GM23338 (cell line): ENCODE data around the gene CARD6. TPM values are rescaled to one million over a fixed set of nuclear protein-coding genes. Genes with fewer than 3 reads are reported as not detected.
"Not testable (repeated sequence)": the region's sequence is repeated elsewhere in the genome, so short reads cannot be mapped to it uniquely, and the experiment has no call there.

Source experiments
- ATAC-seq: fragments of 200-7000 bp; cut with Tn5 transposase; 3 replicates; pipeline ENCODE4 v1.9.1; 2020
- DNase-seq: peaks from one replicate; pipeline ENCODE4 v3.0.0-alpha.2; 2015; ENCODE audit warnings: low spot score
- H2AFZ ChIP-seq: fragments of 200-600 bp; sonication (generic); 2 replicates; pipeline ENCODE4 v1.8.0; 2016; ENCODE audit warnings: antibody characterized with exemption, mild to moderate bottlenecking, moderate library complexity
- H3F3A ChIP-seq: fragments of 200-600 bp; sonication (generic); replicated peaks from 2 replicates; pipeline ENCODE4 v1.8.0; 2017; ENCODE audit warnings: antibody characterized with exemption, mixed run types, low read depth
- H3K27ac ChIP-seq: fragments of 200-600 bp; sonication (generic); 2 replicates; pipeline ENCODE4 v1.6.1; 2016; ENCODE audit warnings: low read depth
- H3K27me3 ChIP-seq: fragments of 200-600 bp; sonication (generic); 2 replicates; pipeline ENCODE4 v1.8.0; 2016; ENCODE audit warnings: mild to moderate bottlenecking, mixed run types, moderate library complexity; ENCODE audit not compliant: insufficient read depth
- H3K36me3 ChIP-seq: fragments of 200-600 bp; sonication (generic); 2 replicates; pipeline ENCODE4 v1.8.0; 2016; ENCODE audit warnings: mild to moderate bottlenecking; ENCODE audit not compliant: insufficient read depth
- H3K4me1 ChIP-seq: fragments of 200-600 bp; sonication (generic); 2 replicates; pipeline ENCODE4 v1.8.0; 2016; ENCODE audit warnings: mild to moderate bottlenecking, moderate library complexity; ENCODE audit not compliant: insufficient read depth
- H3K4me2 ChIP-seq: fragments of 200-600 bp; sonication (generic); 2 replicates; pipeline ENCODE4 v1.7.1; 2017; ENCODE audit warnings: mixed run types
- H3K4me3 ChIP-seq: fragments of 200-600 bp; sonication (generic); 2 replicates; pipeline ENCODE4 v1.6.1; 2016; ENCODE audit warnings: mixed run types
- H3K79me2 ChIP-seq: fragments of 200-600 bp; sonication (generic); replicated peaks from 2 replicates; pipeline ENCODE4 v1.8.0; 2017; ENCODE audit warnings: mild to moderate bottlenecking; ENCODE audit not compliant: insufficient read depth
- H3K9me2 ChIP-seq: fragments of 200-600 bp; sonication (generic); 2 replicates; pipeline ENCODE4 v1.8.0; 2017; ENCODE audit not compliant: insufficient read depth
- H4K20me1 ChIP-seq: fragments of 200-600 bp; sonication (generic); replicated peaks from 2 replicates; pipeline ENCODE4 v1.8.0; 2017; ENCODE audit warnings: mild to moderate bottlenecking; ENCODE audit not compliant: insufficient read depth
- H3K27ac Mint-ChIP-seq: 2 replicates; pipeline ENCODE4 v1.8.0; 2020; ENCODE audit warnings: inconsistent platforms, mild to moderate bottlenecking, moderate library complexity, mixed read lengths
- H3K27me3 Mint-ChIP-seq: 3 replicates; pipeline ENCODE4 v1.8.0; 2022; ENCODE audit warnings: low read depth, mild to moderate bottlenecking, moderate library complexity, mixed read lengths, inconsistent platforms; ENCODE audit not compliant: insufficient read depth, poor library complexity
- H3K36me3 Mint-ChIP-seq: 3 replicates; pipeline ENCODE4 v1.8.0; 2021; ENCODE audit warnings: low read depth, mild to moderate bottlenecking, inconsistent platforms, moderate library complexity, mixed read lengths
- H3K4me1 Mint-ChIP-seq: 3 replicates; pipeline ENCODE4 v1.8.0; 2020; ENCODE audit warnings: mild to moderate bottlenecking, inconsistent platforms, mixed read lengths
- H3K4me3 Mint-ChIP-seq: 3 replicates; pipeline ENCODE4 v1.8.0; 2021; ENCODE audit warnings: moderate library complexity, mild to moderate bottlenecking, inconsistent platforms, mixed read lengths
- H3K9me3 Mint-ChIP-seq: 3 replicates; pipeline ENCODE4 v1.8.0; 2020; ENCODE audit warnings: moderate library complexity, mild to moderate bottlenecking, inconsistent platforms, mixed read lengths
- CREB1 ChIP-seq: fragments of 250-450 bp; sonication (Bioruptor Pico); IDR thresholded peaks from 2 replicates; pipeline ENCODE4 v1.5.0; 2020; ENCODE audit warnings: low read depth, mild to moderate bottlenecking, moderate library complexity
- EZH2 ChIP-seq: fragments of 200-600 bp; sonication (generic); IDR thresholded peaks from one replicate; pipeline ENCODE4 v1.8.0; 2017; ENCODE audit warnings: antibody characterized with exemption, mild to moderate bottlenecking, low read depth; ENCODE audit not compliant: unreplicated experiment
- EZH2phosphoT487 ChIP-seq: fragments of 200-600 bp; sonication (generic); IDR thresholded peaks from one replicate; pipeline ENCODE4 v1.8.1; 2018; ENCODE audit warnings: antibody characterized with exemption; ENCODE audit not compliant: unreplicated experiment
- JUNB ChIP-seq: IDR thresholded peaks from one replicate; pipeline ENCODE4 v1.6.1; 2016; ENCODE audit warnings: antibody characterized with exemption; ENCODE audit not compliant: unreplicated experiment
- NANOG ChIP-seq: IDR thresholded peaks from 2 replicates; pipeline ENCODE4 v1.6.1; 2016; ENCODE audit warnings: antibody characterized with exemption, borderline replicate concordance
- STAT1 ChIP-seq: IDR thresholded peaks from one replicate; pipeline ENCODE4 v1.6.1; 2016; ENCODE audit warnings: antibody characterized with exemption; ENCODE audit not compliant: unreplicated experiment
- ZNF114 ChIP-seq: fragments of 250-450 bp; sonication (Bioruptor Pico); IDR thresholded peaks from 2 replicates; pipeline ENCODE4 v1.5.0; 2020; ENCODE audit warnings: mild to moderate bottlenecking, moderate library complexity
- polyA plus RNA-seq: library from polyadenylated mRNA; unstranded; fragments of >200 nt; fragmentation: Nextera tagmentation; extraction: Ambion mirVana; gene quantifications from 2 replicates; pipeline ENCODE4 v1.2.1, GENCODE V29; 2016
- total RNA-seq: library from RNA; depleted of rRNA; stranded (reverse); fragments of >200 nt; shearing (Covaris generic); gene quantifications from 2 replicates; pipeline ENCODE4 v1.2.3, GENCODE V29; 2014
- TF ChIP-seq, protein P1 (sequence below), 2 experiments: fragments of 200-600 bp in 1 of 2; sonication (generic) in 1 of 2; conservative IDR thresholded peaks; 2 replicates each; pipeline versions ENCODE4 v1.5.1 to v1.6.1; 2016 to 2017; ENCODE audit warnings: antibody characterized with exemption in 2 of 2, low read depth in 2 of 2, mild to moderate bottlenecking in 2 of 2, moderate library complexity in 1 of 2
- TF ChIP-seq, protein P2 (sequence below): fragments of 250-450 bp; sonication (Bioruptor Pico); IDR thresholded peaks from 2 replicates; pipeline ENCODE4 v1.5.0; 2020; ENCODE audit warnings: mild to moderate bottlenecking, moderate library complexity
- TF ChIP-seq, protein P3 (sequence below): IDR thresholded peaks from 2 replicates; pipeline ENCODE4 v1.6.1; 2016; ENCODE audit warnings: antibody characterized with exemption

The CARD6 gene
- total and polyA plus RNA-seq, 2 experiments from 2014 or later, result 0.32 to 0.45 TPM

DNA sequence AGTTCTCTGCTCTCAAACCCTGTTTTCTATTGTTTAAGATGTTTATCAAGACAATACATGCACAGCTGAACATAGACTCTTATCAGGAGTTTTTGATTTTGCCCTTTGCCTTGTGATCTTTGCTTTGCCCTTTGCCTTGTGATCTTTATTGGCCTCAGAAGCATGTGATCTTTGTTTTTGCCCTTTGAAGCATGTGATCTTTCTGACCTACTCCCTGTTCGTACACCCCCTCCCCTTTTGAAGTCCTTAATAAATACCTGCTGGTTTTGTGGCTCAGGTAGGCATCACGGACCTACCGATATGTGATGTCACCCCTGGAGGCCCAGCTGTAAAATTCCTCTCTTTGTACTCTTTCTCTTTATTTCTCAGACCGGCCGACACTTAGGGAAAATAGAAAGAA, 23.8 kb downstream of the CARD6 start:
- not testable (repeated sequence) for H4K20me1 ChIP-seq, H3K27ac ChIP-seq, H3K4me1 Mint-ChIP-seq, H3K36me3 ChIP-seq, H2AFZ ChIP-seq, H3K27ac Mint-ChIP-seq, H3K27me3 Mint-ChIP-seq, H3K79me2 ChIP-seq, H3K4me1 ChIP-seq, H3K27me3 ChIP-seq, H3F3A ChIP-seq, ATAC-seq, H3K4me3 ChIP-seq, H3K9me2 ChIP-seq, H3K4me2 ChIP-seq, DNase-seq, H3K4me3 Mint-ChIP-seq
- H3K9me3 Mint-ChIP-seq, result peaks cover 22% of the 10 kb centered on the region
- H3K36me3 Mint-ChIP-seq, result peaks cover 13% of the 10 kb centered on the region

DNA sequence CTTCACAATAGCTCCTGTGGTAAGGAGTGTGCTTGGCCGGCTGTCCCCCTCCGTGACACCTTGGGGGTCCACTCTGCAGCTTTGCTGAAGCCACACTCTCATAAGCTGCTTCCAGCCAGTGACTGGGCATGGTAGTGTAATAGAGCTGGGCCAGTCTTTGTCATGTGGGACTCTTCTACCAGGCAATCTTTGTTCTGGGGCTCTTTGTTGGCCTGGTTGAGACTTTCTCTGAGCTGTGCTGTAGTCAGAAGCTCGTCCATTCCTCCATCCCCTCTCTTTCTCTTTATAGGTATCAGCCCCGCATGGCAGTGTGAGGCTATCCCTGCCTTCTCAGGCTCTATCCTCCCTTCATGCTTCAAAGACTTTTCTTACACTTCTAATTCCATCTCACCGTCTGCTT, 25.7 kb downstream of the CARD6 start:
- H3K4me2 ChIP-seq, result no peak overlapping the region
- no peaks in the 10 kb centered on the region for H4K20me1 ChIP-seq
- no peaks in the 10 kb centered on the region for H3F3A ChIP-seq
- ATAC-seq (no peak), DNase-seq (no peak)
- H3K79me2 ChIP-seq, result no peaks in the 10 kb centered on the region
- 0 out of 2 replicates have a peak, but pooled peaks cover 6% of the 10 kb centered on the region for H3K4me1 ChIP-seq
- H3K27ac ChIP-seq, result no peak overlapping the region
- Mint-ChIP-seq H3K27me3 (no peaks in the 10 kb centered on the region), H3K9me3 (peaks cover 23% of the 10 kb centered on the region), H3K4me1 (peaks cover 9% of the 10 kb centered on the region), H3K36me3 (peaks cover 15% of the 10 kb centered on the region), H3K27ac (no peak overlapping the region), H3K4me3 (no peak overlapping the region)
- no peaks in the 10 kb centered on the region for H3K36me3 ChIP-seq
- H3K4me3 ChIP-seq, result no peak overlapping the region
- no peaks in the 10 kb centered on the region for H3K27me3 ChIP-seq
- 0 out of 2 replicates have a peak overlapping the region, but pooled peaks have one; percentile 25 for H2AFZ ChIP-seq
- no peaks in the 10 kb centered on the region for H3K9me2 ChIP-seq
- TF ChIP-seq NANOG (no peak), EZH2 (no peak), STAT1 (no peak), EZH2phosphoT487 (no peak), JUNB (no peak), ZNF114 (no peak), CREB1 (no peak)
- TF ChIP-seq, protein P1, sequence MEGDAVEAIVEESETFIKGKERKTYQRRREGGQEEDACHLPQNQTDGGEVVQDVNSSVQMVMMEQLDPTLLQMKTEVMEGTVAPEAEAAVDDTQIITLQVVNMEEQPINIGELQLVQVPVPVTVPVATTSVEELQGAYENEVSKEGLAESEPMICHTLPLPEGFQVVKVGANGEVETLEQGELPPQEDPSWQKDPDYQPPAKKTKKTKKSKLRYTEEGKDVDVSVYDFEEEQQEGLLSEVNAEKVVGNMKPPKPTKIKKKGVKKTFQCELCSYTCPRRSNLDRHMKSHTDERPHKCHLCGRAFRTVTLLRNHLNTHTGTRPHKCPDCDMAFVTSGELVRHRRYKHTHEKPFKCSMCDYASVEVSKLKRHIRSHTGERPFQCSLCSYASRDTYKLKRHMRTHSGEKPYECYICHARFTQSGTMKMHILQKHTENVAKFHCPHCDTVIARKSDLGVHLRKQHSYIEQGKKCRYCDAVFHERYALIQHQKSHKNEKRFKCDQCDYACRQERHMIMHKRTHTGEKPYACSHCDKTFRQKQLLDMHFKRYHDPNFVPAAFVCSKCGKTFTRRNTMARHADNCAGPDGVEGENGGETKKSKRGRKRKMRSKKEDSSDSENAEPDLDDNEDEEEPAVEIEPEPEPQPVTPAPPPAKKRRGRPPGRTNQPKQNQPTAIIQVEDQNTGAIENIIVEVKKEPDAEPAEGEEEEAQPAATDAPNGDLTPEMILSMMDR (conservative IDR thresholded peaks at IDR 0.05; ENCODE audit: low read depth in 2 of 2), result no peak
- TF ChIP-seq, protein P2, sequence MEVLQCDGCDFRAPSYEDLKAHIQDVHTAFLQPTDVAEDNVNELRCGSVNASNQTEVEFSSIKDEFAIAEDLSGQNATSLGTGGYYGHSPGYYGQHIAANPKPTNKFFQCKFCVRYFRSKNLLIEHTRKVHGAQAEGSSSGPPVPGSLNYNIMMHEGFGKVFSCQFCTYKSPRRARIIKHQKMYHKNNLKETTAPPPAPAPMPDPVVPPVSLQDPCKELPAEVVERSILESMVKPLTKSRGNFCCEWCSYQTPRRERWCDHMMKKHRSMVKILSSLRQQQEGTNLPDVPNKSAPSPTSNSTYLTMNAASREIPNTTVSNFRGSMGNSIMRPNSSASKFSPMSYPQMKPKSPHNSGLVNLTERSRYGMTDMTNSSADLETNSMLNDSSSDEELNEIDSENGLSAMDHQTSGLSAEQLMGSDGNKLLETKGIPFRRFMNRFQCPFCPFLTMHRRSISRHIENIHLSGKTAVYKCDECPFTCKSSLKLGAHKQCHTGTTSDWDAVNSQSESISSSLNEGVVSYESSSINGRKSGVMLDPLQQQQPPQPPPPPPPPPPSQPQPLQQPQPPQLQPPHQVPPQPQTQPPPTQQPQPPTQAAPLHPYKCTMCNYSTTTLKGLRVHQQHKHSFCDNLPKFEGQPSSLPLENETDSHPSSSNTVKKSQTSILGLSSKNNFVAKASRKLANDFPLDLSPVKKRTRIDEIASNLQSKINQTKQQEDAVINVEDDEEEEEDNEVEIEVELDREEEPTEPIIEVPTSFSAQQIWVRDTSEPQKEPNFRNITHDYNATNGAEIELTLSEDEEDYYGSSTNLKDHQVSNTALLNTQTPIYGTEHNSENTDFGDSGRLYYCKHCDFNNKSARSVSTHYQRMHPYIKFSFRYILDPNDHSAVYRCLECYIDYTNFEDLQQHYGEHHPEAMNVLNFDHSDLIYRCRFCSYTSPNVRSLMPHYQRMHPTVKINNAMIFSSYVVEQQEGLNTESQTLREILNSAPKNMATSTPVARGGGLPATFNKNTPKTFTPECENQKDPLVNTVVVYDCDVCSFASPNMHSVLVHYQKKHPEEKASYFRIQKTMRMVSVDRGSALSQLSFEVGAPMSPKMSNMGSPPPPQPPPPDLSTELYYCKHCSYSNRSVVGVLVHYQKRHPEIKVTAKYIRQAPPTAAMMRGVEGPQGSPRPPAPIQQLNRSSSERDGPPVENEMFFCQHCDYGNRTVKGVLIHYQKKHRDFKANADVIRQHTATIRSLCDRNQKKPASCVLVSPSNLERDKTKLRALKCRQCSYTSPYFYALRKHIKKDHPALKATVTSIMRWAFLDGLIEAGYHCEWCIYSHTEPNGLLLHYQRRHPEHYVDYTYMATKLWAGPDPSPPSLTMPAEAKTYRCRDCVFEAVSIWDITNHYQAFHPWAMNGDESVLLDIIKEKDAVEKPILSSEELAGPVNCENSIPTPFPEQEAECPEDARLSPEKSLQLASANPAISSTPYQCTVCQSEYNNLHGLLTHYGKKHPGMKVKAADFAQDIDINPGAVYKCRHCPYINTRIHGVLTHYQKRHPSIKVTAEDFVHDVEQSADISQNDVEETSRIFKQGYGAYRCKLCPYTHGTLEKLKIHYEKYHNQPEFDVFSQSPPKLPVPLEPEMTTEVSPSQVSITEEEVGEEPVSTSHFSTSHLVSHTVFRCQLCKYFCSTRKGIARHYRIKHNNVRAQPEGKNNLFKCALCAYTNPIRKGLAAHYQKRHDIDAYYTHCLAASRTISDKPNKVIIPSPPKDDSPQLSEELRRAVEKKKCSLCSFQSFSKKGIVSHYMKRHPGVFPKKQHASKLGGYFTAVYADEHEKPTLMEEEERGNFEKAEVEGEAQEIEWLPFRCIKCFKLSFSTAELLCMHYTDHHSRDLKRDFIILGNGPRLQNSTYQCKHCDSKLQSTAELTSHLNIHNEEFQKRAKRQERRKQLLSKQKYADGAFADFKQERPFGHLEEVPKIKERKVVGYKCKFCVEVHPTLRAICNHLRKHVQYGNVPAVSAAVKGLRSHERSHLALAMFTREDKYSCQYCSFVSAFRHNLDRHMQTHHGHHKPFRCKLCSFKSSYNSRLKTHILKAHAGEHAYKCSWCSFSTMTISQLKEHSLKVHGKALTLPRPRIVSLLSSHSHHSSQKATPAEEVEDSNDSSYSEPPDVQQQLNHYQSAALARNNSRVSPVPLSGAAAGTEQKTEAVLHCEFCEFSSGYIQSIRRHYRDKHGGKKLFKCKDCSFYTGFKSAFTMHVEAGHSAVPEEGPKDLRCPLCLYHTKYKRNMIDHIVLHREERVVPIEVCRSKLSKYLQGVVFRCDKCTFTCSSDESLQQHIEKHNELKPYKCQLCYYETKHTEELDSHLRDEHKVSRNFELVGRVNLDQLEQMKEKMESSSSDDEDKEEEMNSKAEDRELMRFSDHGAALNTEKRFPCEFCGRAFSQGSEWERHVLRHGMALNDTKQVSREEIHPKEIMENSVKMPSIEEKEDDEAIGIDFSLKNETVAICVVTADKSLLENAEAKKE (CRISPR knock-in tag), result no peak
- TF ChIP-seq, protein P3, sequence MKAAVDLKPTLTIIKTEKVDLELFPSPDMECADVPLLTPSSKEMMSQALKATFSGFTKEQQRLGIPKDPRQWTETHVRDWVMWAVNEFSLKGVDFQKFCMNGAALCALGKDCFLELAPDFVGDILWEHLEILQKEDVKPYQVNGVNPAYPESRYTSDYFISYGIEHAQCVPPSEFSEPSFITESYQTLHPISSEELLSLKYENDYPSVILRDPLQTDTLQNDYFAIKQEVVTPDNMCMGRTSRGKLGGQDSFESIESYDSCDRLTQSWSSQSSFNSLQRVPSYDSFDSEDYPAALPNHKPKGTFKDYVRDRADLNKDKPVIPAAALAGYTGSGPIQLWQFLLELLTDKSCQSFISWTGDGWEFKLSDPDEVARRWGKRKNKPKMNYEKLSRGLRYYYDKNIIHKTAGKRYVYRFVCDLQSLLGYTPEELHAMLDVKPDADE, result no peak
